ENCODE measurements around the gene CFAP53.

- TF ChIP-seq, protein P1, sequence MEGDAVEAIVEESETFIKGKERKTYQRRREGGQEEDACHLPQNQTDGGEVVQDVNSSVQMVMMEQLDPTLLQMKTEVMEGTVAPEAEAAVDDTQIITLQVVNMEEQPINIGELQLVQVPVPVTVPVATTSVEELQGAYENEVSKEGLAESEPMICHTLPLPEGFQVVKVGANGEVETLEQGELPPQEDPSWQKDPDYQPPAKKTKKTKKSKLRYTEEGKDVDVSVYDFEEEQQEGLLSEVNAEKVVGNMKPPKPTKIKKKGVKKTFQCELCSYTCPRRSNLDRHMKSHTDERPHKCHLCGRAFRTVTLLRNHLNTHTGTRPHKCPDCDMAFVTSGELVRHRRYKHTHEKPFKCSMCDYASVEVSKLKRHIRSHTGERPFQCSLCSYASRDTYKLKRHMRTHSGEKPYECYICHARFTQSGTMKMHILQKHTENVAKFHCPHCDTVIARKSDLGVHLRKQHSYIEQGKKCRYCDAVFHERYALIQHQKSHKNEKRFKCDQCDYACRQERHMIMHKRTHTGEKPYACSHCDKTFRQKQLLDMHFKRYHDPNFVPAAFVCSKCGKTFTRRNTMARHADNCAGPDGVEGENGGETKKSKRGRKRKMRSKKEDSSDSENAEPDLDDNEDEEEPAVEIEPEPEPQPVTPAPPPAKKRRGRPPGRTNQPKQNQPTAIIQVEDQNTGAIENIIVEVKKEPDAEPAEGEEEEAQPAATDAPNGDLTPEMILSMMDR (IDR thresholded peaks at IDR 0.05; ENCODE audit: low read length), result no peak
- TF ChIP-seq EZH2phosphoT487 (IDR thresholded peaks at IDR 0.05; ENCODE audit: low read length), result no peak
Measured at GRCh38 chr18:50283469-50284209, 17.3 kb upstream of the CFAP53 start.
